ENCODE data around the gene RPL29.

The RPL29 gene

DNA sequence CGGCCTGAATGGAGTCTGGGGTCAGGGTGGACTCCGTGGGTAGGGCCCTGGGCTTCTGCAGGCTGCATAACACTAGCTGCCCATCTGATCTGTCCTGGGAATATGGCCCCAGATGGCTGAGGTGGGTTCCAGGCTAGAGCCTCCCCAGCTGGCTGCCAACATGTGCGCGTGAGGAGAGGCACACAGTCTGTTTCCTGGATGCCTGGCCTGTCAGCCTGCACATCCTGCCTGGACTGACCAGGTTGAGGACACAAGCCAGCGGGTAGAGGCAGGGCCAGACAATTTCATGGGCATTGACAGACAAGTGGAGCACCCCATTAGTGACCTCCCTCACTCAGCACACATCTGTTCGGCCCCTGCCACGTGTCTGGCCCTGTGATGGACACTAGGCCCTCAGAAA lies 29.8 kb upstream of the RPL29 start:
- no peak for DNase-seq (ENCODE audit: low read depth in 3 of 3)

DNA sequence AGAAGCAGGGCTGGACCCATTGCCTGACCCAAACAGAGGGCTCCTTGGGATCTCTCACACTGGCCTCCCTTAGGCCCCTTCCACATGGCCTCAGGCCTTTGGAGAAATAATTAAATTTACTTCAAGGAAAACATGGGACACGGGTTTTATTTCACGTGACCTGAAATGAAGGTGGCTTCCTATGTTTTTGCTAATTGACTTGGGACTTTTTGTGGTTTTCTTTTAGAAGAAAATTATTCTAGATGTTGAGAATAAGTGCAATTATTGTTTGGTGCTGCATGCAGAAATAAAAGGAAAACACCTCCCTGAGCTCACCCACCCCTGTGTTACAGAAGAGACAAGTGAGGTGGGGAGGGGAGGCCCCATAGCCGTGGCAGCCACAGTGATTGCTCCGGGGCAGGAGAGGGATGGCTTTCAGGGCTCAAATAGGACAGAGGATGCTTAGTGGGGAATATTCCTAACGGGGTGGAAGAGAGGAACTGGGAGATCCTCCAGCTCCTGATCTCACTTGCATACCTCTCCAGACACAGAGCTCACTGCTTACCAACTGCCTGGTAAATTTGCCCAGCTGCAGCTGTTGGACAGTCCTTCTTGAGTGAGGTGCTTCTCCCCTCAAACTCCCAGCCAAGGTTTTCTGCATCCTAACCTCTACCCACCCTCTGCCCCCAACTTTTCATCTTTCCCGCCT lies 29.2 kb upstream of the RPL29 start:
- DNase-seq (ENCODE audit: low read depth in 3 of 3): no peak

DNA sequence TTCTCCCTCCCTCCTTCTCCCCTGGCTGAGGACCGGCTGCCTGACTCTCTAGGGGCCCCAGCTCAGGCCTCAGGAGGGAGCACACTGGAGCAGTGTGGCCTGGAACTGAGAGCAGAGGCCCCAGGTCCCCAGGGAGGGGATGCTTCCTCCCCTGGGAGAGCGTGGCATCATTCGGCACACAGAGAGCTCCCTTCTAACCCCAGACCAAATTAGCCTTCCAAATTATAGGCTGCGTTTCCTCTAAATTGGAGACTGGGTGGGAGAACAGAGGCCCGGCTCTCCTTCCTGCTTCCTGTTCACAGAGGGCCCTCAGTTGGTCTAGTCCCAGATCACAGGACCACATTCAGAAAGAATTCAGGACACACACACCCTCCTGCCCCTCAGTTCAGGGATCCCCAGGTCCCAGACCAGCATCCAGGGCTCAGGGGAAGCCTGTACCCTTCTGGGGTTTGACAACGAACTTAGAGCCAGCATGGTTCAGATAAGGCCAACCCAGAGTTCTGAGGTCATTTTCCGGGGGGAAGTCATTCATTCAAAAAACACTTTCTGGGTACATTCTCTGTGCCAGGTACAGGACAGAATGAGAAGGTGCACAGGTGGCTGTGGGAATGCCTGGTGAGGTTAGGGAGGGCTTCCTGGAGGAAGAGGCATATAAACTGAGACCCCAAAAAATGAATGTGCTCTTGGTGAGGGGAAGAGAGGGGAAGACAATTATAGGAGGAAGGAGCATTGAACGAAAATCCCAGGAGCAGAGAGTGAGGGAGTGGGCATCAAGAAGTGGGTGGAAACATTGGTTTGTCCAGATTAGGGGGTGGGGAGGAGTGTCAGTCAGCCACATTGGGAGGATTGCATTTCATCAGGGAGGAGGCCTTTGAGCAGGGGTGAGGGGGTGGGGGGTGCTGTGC lies 28.4 kb upstream of the RPL29 start:
- no peak for DNase-seq (ENCODE audit: low read depth in 3 of 3)

DNA sequence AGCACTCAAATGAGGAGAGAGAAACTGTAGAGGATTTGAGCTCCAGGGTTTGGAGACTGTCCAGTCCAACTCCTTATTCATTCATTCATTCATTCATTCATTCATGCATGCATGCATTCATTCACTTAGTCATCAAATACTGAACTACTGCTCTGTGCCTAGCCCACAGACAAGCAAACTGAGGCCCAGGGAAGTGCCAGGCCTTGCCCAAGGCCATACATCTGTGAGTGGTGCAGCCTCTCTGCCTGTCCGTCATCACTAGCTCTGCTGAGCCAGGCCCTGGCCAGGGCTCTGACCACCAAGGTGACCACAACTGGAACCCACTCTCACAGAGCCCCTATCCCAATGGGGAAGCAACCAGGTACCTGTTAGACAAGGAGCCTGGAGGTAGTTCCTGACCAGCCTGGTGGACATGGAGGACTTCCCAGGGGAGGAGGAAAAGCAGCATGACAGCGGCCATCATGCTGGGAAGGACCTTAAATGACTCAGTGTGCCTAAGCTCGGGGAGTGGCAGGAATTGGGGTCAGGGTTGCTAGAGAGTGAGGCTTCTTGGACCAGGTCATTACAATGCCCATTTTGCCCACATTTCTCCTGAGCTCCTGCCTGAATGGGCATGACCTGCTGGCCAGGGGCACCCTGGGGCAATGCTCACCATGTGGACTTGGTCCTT lies 27.5 kb upstream of the RPL29 start:
- no peak for DNase-seq (ENCODE audit: low read depth in 3 of 3)

DNA sequence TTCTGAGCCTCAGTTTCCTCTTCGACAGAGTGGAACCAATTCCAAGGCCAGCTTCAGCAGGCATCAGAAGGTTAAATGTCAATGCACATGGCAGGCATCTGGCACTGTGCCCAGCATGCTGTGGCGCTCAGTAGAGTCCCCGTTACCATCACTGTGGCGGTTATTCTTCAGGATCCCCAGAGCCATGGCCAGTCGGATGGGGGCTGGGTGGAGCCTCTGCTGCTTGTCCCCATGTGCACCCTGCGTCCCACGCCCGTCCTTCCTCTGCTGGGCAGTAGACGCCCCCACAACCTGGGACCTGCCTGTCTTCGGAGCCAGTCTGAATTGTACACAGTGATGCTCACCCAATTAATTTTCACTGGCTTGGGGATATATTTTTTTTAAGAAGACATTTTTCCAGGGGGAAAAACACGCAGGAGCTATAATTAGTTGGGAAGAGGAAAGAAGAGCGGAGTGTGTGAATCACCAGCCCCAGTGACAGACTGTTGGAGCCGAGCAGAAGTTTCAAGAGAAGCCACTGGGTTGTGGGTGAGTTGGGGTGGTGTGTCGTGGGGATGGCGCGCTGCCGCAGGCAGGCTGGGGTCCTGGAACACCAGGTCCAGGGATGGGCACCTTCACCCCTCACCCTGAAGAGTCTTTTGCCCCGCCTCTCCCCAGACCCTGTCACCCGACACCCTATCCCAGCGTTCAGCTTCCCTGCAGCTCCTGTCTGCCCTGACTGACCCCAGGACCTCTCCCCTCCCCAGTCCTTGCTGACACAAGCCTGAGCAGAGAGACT lies 26.8 kb upstream of the RPL29 start:
- no peak for DNase-seq (ENCODE audit: low read depth in 3 of 3)

DNA sequence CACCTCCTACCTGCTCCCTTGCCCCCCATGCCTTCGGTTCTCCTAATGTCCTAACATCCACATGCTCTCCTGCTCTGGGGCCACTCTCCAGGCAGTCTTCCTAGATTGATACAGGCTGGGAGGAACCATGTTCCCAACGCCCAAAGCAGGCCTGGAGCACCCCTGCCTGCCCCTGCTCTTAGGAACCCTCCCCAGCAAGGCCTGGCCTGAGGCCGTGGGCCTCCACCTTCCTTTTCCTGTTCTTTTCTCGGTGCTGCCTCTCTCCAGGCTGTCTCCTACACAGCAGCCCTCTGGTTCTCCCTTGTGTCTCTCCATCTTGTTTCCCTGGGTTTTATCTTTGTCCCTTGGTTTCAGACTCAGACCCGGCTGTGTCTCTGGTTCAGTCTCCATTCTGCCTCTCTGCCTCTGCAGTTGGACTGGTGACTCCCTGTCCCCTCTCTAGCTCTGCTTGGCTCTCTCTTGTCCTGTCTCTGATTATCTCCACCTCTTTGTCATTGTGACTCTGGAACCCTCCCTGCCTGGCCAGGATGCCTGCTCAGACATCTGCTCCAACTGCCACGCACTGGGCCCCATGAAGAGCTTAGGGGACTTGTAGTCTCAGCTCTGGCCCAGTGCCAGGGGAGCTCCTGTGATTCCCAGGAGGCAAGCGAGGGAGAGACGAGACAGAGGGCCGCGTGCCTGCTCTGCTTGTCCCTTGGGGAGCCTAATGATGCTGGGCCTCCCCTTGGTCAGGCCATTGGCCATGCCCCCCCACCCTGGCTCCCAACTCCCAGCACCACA lies 26.0 kb upstream of the RPL29 start:
- DNase-seq (ENCODE audit: low read depth in 3 of 3): no peak

DNA sequence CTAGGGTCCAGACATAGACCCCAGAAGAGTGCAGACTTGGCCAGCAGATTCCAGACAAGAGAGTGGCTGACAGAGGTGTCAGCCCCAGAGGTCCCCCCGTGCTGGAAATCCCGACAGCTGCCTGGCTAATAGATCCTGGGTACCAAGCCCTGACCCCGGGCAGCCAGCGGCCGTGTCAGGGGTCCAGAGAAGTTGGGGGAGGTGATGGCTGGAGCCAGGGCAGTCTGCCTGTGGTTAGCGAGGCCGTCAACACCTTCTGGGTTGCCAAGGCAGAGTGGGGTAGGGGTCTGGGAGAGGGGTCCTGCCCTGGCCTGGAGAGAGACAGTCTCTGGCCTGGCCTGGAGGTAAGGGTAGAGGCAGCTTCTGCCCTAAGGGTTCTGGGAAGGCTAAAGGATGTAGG lies 25.1 kb upstream of the RPL29 start:
- no peak for DNase-seq (ENCODE audit: low read depth in 3 of 3)

DNA sequence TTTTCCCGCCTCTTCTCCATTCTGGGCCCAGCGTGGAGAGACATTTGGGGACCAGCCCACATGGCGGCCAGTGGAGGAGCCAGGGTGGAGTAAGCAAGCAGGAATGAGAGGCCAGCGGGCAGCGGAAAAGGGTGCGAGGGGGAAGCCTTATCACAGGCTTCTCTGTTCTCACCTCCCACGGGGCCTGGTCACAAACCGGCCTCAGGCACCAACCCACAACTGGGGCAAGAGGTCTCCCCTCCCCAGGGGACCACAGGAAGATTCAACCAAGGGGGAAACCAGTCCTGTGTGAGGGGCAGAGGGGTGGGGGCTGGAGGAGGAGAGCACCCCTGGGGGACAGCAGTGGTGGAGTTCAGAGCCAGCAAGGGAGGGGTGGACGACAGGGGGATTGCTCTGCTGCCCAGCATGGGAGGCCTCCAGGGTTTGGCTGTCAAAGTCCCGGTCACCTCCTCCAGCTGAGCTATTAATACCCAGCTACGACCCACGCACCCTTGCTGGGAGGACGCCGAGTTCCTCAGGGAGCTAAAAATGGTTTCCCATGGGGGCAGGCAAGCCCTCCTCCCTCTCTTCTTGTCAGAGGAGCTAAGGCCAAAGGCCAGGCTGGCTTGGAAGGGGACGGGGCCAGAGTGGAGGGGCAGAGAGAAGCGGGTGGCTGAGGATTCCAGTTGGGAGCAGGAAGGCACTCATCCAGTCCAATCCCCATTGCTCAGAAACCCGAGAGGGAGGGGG lies 23.8 kb upstream of the RPL29 start:
- no peak for DNase-seq (ENCODE audit: low read depth in 3 of 3)

DNA sequence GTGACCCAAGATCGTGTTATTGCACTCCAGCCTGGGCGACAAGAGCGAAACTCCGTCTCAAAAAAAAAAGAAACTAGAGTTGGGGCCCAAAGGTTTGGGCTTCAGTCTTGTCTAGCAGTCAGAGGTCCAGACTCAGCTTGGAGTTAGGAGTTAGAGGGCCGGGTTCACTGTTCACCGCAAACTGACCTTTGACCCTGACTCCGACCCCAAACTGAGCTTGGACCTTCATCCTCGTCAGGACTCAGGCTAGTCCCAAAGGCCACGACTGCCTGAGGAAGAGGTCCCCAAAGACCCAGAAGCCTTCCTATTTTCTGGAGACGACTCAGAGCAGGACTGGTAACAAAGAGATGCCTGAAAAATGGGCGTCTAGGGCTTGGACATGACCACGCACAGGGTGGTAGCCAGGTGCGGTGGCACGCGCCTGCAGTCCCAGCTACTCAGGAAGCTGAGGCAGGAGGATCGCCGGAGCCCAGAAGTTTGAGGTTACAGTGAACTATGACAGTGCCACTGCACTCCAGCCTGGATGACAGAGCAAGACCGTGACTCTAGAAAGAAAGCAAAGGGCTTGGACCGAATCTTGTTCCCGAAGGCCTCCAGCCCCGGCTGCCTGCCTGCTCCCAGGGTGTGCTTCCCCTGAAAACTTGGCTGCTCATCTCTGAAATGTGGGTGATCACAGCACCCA lies 22.8 kb upstream of the RPL29 start:
- DNase-seq (ENCODE audit: low read depth in 3 of 3): no peak

DNA sequence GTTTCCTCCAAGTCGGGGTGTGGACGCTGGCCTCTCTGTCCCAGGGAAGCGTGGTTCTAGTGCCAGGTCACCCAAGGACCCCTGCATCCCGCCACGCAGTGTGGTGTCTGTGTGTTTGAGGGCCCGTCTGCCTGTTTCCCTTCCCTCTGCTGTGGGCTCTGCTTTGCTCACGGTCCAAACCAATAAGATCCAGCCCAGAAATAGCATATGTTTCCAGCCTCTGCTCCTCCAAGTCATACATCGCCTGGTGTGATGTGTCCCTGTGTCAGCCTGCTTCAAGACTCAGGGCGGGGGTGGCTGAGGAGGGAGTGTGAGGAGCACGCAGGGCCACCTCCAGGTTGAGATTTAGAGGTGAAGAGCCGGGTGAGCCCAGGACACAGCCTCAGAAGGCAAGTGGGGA lies 21.9 kb upstream of the RPL29 start:
- no peak for DNase-seq (ENCODE audit: low read depth in 3 of 3)

DNA sequence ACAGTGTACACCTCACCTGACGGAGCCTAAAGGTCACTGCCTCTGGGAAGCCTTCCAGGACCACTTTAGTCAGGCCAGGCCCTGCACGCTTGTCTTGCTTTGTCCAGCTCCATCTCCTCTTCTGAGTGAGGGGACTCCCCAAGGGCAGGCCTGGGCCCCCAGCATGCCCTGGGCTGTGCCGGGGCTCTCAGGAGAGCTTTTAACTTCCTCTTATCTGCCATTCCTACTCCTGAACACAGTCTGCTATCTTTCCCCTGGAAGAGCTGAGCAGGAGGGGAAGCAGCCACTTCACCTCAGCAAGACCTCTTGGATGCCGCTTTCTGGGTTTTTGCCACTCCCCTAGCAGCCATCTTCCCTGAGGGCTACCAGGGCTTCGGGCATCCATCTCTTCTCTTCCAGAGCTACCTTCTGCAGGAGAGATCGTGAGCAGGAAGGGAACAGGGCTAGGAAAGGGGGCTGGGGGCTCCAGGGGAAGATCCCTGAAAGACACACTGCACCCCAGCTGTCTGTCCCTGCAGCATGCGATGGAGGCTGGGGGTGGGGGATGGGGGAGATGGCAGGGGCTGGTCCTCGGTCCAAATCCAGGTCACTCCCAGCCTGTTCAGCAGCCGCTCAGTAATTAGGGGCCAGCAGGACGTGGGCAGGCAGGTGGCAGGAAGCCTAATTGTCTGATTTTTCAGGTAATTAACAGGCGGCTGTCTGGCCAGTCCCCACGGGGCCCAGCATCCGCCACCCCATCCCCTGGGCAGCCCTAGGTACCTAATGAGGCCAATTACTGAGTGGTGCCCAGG lies 19.9 kb upstream of the RPL29 start:
- no peak for DNase-seq (ENCODE audit: low read depth in 3 of 3)

DNA sequence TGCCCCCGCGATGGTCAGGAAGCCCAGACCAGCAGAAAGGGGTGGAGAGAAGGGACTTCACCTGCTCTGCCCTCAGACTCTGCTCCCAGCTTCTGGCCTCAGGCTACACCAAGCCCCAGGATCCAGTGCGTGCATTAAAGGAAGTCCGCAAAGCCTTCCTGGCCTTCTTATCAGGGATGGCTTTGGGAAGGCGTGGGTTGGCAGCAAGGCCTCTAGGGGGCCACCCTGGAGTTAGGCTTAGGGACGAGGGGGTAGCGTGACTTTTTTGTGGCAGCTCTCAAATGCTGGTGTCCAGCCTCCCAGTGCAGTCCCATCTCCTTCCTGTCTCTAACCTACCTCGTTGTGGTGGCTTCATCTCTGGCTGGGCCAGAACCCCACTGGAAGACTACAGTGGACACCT lies 18.9 kb upstream of the RPL29 start:
- DNase-seq (ENCODE audit: low read depth in 3 of 3): no peak

DNA sequence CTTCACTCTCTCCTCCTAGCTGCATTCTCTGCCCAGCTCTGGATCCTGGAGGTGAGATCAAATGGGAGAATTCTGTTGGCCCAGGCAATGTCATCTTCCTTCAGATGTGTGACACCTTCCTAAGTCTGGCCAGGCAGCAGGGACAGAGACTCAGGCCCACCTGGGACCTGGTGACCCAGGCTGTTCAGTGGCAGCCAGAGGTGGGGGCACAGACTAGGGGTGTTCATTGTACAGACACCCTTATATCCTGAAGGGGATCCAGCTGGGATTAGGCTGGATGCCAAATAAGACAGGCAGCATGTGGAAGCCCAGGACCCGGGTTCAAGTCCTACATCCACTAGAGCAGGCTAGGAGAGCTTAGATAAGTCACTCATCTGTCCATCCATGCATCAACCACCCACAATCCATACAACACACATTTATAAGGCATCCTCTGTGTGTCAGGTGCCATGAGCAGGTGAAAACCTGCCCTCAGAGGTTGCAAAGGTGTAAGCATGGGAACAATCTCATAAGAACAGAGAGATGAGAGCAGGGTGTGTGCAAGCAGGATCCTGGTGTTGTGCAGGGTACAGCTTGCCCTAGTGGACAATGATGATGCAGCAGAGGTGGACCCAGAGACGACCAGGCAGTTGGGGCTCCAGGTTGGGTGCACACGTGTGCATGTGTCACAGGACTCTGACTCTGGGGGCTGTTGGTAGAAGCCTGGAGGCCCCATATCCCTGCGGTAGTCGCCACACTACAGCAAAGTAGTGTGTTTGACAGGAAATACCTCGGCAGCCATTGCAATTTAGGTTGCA lies 18.3 kb upstream of the RPL29 start:
- DNase-seq (ENCODE audit: low read depth in 3 of 3): no peak

DNA sequence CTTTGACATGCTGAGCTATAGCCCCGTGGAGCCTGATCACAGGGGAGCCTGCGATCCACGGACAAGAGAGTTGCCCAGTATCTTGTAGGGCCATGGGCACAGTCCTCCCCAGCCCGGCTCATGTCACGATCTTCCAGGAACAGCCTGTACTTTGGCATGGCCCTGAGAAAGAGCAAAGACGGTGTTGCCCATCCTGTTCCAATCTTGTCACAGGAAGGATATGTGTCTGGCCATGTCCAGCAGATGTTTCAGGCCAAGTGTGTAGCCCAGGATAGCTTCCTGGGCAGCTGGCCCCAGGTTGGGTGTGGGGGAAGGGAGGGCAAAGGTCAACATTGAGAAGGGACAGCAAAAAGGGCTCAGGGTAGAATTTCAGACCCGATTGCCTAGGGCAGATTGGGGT lies 17.0 kb upstream of the RPL29 start:
- DNase-seq (ENCODE audit: low read depth in 3 of 3): no peak

DNA sequence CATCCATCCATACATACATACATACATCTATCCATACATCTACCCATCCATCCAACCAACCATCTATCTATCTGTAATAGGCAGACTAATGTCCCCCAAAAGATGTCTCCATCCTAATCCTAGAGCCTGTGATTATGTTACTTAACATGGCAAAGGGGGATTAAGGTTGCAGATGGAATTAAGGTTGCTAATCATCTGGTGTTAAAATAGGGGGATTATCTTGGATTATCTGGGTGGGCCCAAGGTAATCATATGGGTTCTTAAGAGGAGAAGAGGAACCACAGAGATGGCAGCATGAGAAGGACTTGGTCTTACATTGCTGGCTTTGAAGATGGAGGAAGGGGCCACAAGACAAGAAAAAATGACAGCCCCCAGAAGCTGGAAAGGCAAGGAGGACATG lies 14.7 kb upstream of the RPL29 start:
- no peak for DNase-seq (ENCODE audit: low read depth in 3 of 3)

DNA sequence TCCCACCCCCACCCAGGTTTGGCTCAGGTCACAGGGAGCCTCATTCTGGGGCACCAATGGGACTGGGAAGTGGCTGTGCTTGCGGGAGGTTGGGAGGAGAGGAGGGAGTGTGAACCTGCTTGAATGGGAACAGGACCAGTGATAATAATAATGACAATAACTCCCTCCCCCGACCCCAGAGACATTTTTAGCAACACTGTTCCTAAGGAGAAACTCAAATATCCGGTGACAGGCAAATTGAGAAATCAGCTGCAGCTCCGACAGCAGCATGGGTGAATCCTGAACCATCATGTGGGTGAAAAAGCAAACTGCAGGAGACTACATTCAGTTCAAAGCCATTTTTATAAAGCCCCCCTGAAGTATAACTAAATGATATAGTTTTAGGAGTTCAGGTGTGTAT lies 11.6 kb upstream of the RPL29 start:
- no peak for DNase-seq (ENCODE audit: low read depth in 3 of 3)

DNA sequence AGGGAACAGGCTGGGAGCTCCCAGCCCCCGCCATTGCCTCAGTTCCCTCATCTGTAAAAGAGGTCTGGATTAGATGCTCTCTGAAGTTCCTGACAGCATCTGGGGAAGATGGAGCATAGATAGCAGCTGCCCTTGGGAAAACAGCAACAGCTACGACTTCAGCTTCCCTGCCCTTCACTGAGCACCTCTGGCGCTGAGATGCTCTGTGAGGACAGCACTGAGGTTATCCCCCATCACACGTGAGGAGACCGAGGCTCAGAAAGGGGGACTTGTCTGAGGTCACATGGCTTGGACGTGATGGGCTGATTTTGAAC lies 11.1 kb upstream of the RPL29 start:
- no peak for DNase-seq (ENCODE audit: low read depth in 3 of 3)

DNA sequence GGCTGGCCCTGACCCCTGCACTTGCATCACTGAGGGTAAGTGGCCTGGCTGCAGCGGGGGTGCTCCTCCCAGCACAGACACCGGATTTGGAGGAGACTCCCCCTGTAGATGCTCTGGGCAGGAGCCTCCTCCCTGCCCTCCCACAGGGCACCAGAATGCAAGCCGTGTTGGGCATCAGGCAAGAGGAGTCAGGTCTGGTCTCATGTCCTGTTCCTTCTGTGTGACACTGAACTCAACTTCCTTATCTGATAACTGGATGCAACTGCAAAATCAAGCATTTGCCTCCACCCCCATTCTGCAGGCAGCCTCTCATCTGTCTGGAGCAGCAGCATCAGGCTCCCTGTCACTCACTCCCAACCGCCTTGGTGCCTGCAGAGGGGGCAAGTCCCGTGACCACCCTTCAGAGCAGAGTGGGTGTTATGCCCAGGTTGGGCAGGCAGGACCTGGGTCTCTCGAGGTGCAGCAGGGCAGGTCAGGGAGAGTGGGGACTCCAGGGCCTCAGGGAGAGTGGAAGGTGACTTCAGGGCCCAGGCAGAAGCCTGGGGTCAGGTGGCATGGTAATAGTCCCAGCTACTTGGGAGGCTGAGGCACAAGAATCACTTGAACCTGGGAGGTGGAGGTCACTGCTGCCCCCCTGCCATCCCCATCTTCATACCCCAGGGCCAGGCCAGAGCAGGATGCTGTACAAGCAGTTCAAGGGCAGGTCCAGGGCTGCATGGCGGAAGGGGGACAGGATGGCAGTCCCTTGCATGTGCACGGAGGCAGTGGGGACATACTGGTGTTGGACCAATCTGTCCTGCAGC lies 10.5 kb upstream of the RPL29 start:
- DNase-seq (ENCODE audit: low read depth in 3 of 3): no peak

Data from stimulated activated CD4-positive, alpha-beta T cell treated with anti-CD3 and anti-CD28 coated beads, TNF-alpha, amount 100 ng/mL, for 48 hours (primary cell).